Measurements from ENCODE around the gene MTHFD1L.

The MTHFD1L gene

DNA sequence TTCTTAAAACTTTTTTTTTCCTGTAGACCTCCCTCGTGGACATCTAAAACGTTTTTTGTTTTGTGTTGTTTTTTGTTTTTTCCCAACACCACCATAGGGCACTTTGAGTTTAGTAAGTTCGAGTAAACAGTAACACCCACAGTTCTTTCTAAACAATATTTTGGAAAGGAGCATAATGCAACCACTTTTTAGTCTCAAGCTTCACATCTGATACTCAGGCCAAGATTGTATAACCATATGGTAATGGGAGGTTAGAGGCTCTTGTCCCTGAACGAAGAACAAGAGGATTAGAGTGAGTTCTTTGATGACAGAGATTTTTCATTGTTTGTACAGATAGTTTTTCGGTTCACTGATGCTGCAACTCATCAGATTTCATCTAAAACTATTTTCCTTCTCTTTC is 144.6 kb downstream of the MTHFD1L start:
- ATAC-seq (ENCODE audit: low read depth) (no peak), DNase-seq (ENCODE audit: low spot score) (no peak)
- H3K4me1 ChIP-seq (ENCODE audit: insufficient read depth, poor library complexity, severe bottlenecking): peaks cover 5% of the 10 kb centered on the region
- TF ChIP-seq, protein P1, sequence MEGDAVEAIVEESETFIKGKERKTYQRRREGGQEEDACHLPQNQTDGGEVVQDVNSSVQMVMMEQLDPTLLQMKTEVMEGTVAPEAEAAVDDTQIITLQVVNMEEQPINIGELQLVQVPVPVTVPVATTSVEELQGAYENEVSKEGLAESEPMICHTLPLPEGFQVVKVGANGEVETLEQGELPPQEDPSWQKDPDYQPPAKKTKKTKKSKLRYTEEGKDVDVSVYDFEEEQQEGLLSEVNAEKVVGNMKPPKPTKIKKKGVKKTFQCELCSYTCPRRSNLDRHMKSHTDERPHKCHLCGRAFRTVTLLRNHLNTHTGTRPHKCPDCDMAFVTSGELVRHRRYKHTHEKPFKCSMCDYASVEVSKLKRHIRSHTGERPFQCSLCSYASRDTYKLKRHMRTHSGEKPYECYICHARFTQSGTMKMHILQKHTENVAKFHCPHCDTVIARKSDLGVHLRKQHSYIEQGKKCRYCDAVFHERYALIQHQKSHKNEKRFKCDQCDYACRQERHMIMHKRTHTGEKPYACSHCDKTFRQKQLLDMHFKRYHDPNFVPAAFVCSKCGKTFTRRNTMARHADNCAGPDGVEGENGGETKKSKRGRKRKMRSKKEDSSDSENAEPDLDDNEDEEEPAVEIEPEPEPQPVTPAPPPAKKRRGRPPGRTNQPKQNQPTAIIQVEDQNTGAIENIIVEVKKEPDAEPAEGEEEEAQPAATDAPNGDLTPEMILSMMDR (IDR thresholded peaks at IDR 0.05; ENCODE audit: poor library complexity, severe bottlenecking): no peak
- H3K27ac ChIP-seq (ENCODE audit: poor library complexity, severe bottlenecking): no peak overlapping the region
- H3K9me3 ChIP-seq (ENCODE audit: severe bottlenecking): no peaks in the 10 kb centered on the region
- no peak overlapping the region for H3K4me3 ChIP-seq (ENCODE audit: severe bottlenecking)
- no peaks in the 10 kb centered on the region for H3K27me3 ChIP-seq (ENCODE audit: insufficient read depth, poor library complexity, severe bottlenecking)
- H3K36me3 ChIP-seq (ENCODE audit: low read depth): peaks cover 34% of the 10 kb centered on the region

DNA sequence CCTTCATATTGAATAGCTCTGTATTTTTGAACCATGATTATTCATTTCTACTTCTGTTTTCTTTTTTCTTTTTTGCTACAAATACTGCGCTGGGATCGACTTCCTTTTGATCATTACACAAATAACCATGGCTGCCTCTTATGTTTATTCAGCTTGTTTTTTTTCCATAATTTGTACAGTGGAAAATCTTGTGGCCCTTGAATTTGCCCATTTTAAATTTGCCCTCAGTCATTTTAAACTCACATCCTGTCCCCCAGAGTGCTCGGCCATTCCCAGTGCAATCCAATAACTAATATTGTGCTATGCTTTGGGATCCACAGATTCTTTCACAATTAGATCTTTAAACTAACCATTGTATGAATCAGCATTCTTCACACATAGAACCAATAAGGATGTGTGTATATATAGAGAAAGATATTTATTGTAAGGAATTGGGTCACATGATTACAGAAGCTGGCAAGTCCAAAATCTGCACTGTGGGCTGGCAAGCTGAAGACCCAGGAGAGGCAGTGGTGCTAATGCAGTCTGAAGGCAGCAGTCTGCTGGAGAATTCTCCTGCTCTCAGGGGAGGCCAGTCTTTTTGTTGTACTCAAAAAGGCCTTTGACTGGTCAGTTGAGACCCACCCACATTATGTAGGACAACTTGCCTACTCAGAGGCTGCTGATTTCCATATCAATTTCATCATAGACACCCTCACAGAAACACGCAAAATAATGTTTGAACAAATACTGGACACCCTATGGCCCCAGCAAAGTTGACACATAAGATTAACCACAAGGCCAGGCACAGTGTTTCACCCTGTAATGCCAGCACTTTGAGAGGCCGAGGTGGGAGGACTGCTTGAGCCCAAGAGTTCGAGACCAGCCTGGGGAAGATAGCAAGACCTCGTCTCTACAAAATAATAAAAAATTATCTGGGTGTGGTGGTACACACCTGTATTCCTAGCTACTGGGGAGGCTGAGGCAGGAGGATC is 147.1 kb downstream of the MTHFD1L start:
- no peak overlapping the region for H3K27ac ChIP-seq (ENCODE audit: poor library complexity, severe bottlenecking)
- H3K27me3 ChIP-seq (ENCODE audit: insufficient read depth, poor library complexity, severe bottlenecking): no peaks in the 10 kb centered on the region
- no peaks in the 10 kb centered on the region for H3K4me1 ChIP-seq (ENCODE audit: insufficient read depth, poor library complexity, severe bottlenecking)
- TF ChIP-seq, protein P1 (IDR thresholded peaks at IDR 0.05; ENCODE audit: poor library complexity, severe bottlenecking): no peak
- ATAC-seq (ENCODE audit: low read depth) (no peak), DNase-seq (ENCODE audit: low spot score) (no peak)
- no peaks in the 10 kb centered on the region for H3K9me3 ChIP-seq (ENCODE audit: severe bottlenecking)
- H3K36me3 ChIP-seq (ENCODE audit: low read depth): peaks cover 56% of the 10 kb centered on the region
- no peak overlapping the region for H3K4me3 ChIP-seq (ENCODE audit: severe bottlenecking)

DNA sequence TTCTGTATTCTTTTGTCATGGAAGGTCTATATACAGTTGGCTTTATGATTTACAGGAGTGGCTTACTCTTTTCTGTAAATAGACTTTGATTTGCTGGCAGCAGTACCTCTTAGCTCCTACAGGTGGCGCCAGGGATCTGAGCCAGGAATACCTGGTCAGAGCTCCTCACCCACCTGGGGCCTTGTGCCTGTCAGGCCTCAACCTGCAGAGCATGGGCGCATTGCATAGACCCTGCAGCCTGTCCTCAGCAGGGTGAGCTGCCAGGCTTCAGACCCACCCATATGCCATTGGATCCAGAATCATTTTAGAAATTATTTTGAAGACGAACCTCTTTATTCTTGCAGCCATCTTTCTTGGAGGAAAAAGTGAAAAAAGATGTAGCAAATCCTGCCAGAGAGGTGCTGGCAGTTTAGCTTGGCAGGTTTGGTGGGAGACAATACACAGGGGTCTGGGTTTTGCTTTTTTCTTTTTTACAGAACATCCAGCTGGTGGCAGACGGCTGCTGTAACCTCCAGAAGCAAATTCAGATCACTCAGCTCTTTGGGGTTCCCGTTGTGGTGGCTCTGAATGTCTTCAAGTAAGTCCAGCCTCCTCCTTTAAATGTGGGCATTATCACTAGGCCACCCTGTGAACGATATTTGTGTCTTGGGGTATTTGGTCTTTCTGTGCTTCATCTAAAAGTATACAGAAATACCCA is 149.1 kb downstream of the MTHFD1L start:
- H3K4me1 ChIP-seq (ENCODE audit: insufficient read depth, poor library complexity, severe bottlenecking): no peaks in the 10 kb centered on the region
- H3K36me3 ChIP-seq (ENCODE audit: low read depth): peaks cover 55% of the 10 kb centered on the region
- no peak for DNase-seq (ENCODE audit: low spot score)
- H3K4me3 ChIP-seq (ENCODE audit: severe bottlenecking): no peak overlapping the region
- H3K9me3 ChIP-seq (ENCODE audit: severe bottlenecking): no peaks in the 10 kb centered on the region
- TF ChIP-seq, protein P1 (IDR thresholded peaks at IDR 0.05; ENCODE audit: poor library complexity, severe bottlenecking): peak; percentile 98
- H3K27ac ChIP-seq (ENCODE audit: poor library complexity, severe bottlenecking): no peak overlapping the region
- no peaks in the 10 kb centered on the region for H3K27me3 ChIP-seq (ENCODE audit: insufficient read depth, poor library complexity, severe bottlenecking)
- ATAC-seq (ENCODE audit: low read depth): peak; percentile 80

DNA sequence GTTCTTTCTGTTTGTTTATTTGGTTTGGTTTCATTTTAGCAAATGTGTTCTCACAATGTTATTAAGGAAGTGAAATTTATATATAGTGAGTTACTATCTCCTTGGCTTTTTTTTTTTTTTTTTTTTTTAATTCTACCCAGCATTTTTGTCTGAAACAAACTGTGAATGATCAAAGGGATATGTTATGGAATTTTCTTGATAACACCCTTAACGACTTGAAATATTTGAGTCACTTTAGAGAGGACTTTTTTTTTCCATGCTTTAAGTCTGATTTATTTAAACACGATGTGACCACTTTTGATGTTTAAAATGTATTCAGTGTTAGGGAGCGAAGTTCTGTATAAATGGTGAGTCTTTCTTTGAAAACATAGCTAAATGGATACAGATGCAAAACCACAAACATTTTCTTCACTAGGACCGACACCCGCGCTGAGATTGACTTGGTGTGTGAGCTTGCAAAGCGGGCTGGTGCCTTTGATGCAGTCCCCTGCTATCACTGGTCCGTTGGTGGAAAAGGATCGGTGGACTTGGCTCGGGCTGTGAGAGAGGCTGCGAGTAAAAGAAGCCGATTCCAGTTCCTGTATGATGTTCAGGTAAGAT is 149.7 kb downstream of the MTHFD1L start:
- Histone ChIP-seq H3K4me3 (ENCODE audit: severe bottlenecking) (no peak overlapping the region), H3K9me3 (ENCODE audit: severe bottlenecking) (no peaks in the 10 kb centered on the region), H3K27ac (ENCODE audit: poor library complexity, severe bottlenecking) (no peak overlapping the region), H3K36me3 (ENCODE audit: low read depth) (peaks cover 52% of the 10 kb centered on the region), H3K27me3 (ENCODE audit: insufficient read depth, poor library complexity, severe bottlenecking) (no peaks in the 10 kb centered on the region), H3K4me1 (ENCODE audit: insufficient read depth, poor library complexity, severe bottlenecking) (no peaks in the 10 kb centered on the region)
- TF ChIP-seq, protein P1 (IDR thresholded peaks at IDR 0.05; ENCODE audit: poor library complexity, severe bottlenecking): no peak
- ATAC-seq (ENCODE audit: low read depth): no peak
- DNase-seq (ENCODE audit: low spot score): no peak
